ENCODE data around the gene RNU1-4. TPM values are rescaled to one million over a fixed set of nuclear protein-coding genes. Genes with fewer than 3 reads are reported as not detected.

Gene RNU1-4
- polyA plus RNA-seq, 1 of the 3 experiments (the other 2 are of a cell fraction), result not detected

Small RNA genes lying within 50 kb of the gene (small RNA-seq; reads per million reads assigned to genes)
- 0 reads per million in 7 experiments for gene RNU1-4

Other genes starting within 250 kb of the RNU1-4 start
- gene RNU1-1, start 226.2 kb upstream of the RNU1-4 start, polyA plus RNA-seq (2012; rRNA removed), result not detected in 2 replicates
- gene NBPF1, start 127.0 kb upstream of the RNU1-4 start, polyA plus RNA-seq (2012; rRNA removed), result 29.8 and 39.7 TPM in 2 replicates
- not detected in 2 replicates for gene RNU1-3, start 73.6 kb upstream of the RNU1-4 start, polyA plus RNA-seq (2012; rRNA removed)
- not detected in 2 replicates for gene RNU1-2, start 155.5 kb downstream of the RNU1-4 start, polyA plus RNA-seq (2012; rRNA removed)
- gene CROCC, start 181.4 kb downstream of the RNU1-4 start, polyA plus RNA-seq (2012; rRNA removed), result 31.9 and 39.1 TPM in 2 replicates
- gene MFAP2, start 240.1 kb downstream of the RNU1-4 start, polyA plus RNA-seq (2012; rRNA removed), result 132 and 189 TPM in 2 replicates

All from SK-N-SH (cell line).